GM12892 (cell line): ENCODE results near the gene FAM185A.

Experiments used
- POLR2A ChIP-seq: IDR thresholded peaks from 2 replicates; pipeline ENCODE4 v1.6.1; 2011; ENCODE audit warnings: low read depth, low read length, control low read depth
- POLR2AphosphoS5 ChIP-seq: IDR thresholded peaks from 2 replicates; pipeline ENCODE4 v1.6.1; 2011; ENCODE audit warnings: low read depth, low read length, control low read depth

GRCh38 chr7:102840404-102840803, 91.6 kb downstream of the FAM185A start:
- TF ChIP-seq POLR2AphosphoS5 (no peak), POLR2A (no peak)
